Heart left ventricle (tissue), 16 donors: Measurements from ENCODE around the gene SEC61B. TPM values are rescaled to one million over a fixed set of nuclear protein-coding genes. Genes with fewer than 3 reads are reported as not detected.
A peak's percentile ranks its signal among the peaks of the same experiment; 100 is the strongest.

Source experiments
- ATAC-seq, 4 donors: fragments of 200-7000 bp; cut with Tn5 transposase; one replicate each; pipeline ENCODE4 v1.9.1; 2020 to 2022; ENCODE audit warnings: moderate library complexity in 4 of 4, mild to moderate bottlenecking in 3 of 4, moderate number of reproducible peaks in 1 of 4
- DNase-seq, 5 donors: peaks; one replicate each; pipeline ENCODE4 v3.0.0-alpha.2; 2020
- H3K27ac ChIP-seq, 12 donors: fragments of 200-600 bp; sonication (generic) in 4 of 12; one replicate each; pipeline versions ENCODE4 v1.5.0 to v1.8.0; 2016 to 2022; ENCODE audit warnings: mild to moderate bottlenecking in 2 of 12
- H3K27me3 ChIP-seq, 9 donors: fragments of 200-600 bp; sonication (generic) in 2 of 9; one replicate each; pipeline versions ENCODE4 v1.5.1 to v1.8.0; 2016 to 2022; ENCODE audit warnings: mild to moderate bottlenecking in 3 of 9
- H3K36me3 ChIP-seq, 9 donors: fragments of 200-600 bp; sonication (generic) in 2 of 9; one replicate each; pipeline versions ENCODE4 v1.5.0 to v1.8.0; 2018 to 2022; ENCODE audit warnings: mild to moderate bottlenecking in 2 of 9
- H3K4me1 ChIP-seq, 12 donors: fragments of 200-600 bp; sonication (generic) in 4 of 12; one replicate each; pipeline versions ENCODE4 v1.5.0 to v1.8.0; 2016 to 2022; ENCODE audit warnings: mild to moderate bottlenecking in 3 of 12
- H3K4me3 ChIP-seq, 12 donors: fragments of 200-600 bp; sonication (generic) in 4 of 12; one replicate each; pipeline versions ENCODE4 v1.5.0 to v1.8.0; 2017 to 2022; ENCODE audit warnings: mild to moderate bottlenecking in 9 of 12, moderate library complexity in 4 of 12
- H3K9me3 ChIP-seq, 12 donors: fragments of 200-600 bp; sonication (generic) in 4 of 12; one replicate each; pipeline versions ENCODE4 v1.5.0 to v1.8.0; 2016 to 2022; ENCODE audit warnings: mild to moderate bottlenecking in 1 of 12
- CTCF ChIP-seq, 12 donors: fragments of 200-600 bp; sonication (generic) in 4 of 12; IDR thresholded peaks; one replicate each; pipeline versions ENCODE4 v1.5.0 to v1.8.0; 2018 to 2022; ENCODE audit warnings: antibody characterized with exemption in 12 of 12, mild to moderate bottlenecking in 5 of 12
- POLR2A ChIP-seq, 2 donors: fragments of 450-650 bp; IDR thresholded peaks; one replicate each; pipeline ENCODE4 v1.6.1; 2017; ENCODE audit warnings: antibody characterized with exemption in 2 of 2, mild to moderate bottlenecking in 2 of 2, moderate library complexity in 2 of 2
- WGBS, 4 donors: extraction: QIAGEN DNeasy Blood & Tissue Kit in 2 of 4; methylation state at CpG; one replicate each; pipeline versions ENCODE4 v1.1.5 to v1.1.7; 2013 to 2018; 5-methylcytosine and 5-hydroxymethylcytosine counted together
- intact Hi-C, 10 donors: fragments of 100-400 bp; cut with DNase I; formaldehyde crosslinking; loops; one replicate each; pipeline versions ENCODE4 v1.11.1 to v1.14.2; 2022
- polyA plus RNA-seq, 2 donors: library from polyadenylated mRNA; stranded (reverse); fragments of 200-250 nt; gene quantifications; one replicate each; pipeline ENCODE4 v1.2.3, GENCODE V29; 2013
- total RNA-seq, 9 donors: library from RNA; depleted of rRNA in 2 of 9; stranded (reverse); fragments of >200 nt in 2 of 9; fragmentation: NEBNext Ultra II Directional in 3 of 9; extraction: Animal tissue kit (Norgen Biotek cat#: 25700) in 3 of 9; gene quantifications; one replicate each; pipeline versions ENCODE4 v1.1.0 to v1.2.4, GENCODE V29; 2016 to 2023
- donor health status: ischemic (EF 13 %, LVEDD 7.1; RV severe dilation, severe dysfunction).
- donor health status: healthy with polysubstance abuse.
- donor health status: DM: no; HTN: yes; CAD: no.
- donor health status: DM: no; HTN: no; CAD: no.
- donor health status: ischemic (EF 25% LVEDD 6.9; RV normal size, moderate dysfunction).
- donor health status: ischemic (EF 25% LVEDD 5.7; RV mildly dilated, moderate dysfunction).
- donor health status: healthy.
- donor health status: DM: yes; HTN: yes; CAD: no.
- donor health status: ischemic (EF 35%, LVEDD 5.7; RV mildly dilated, moderate dysfunction).
- donor health status: nonischemic (EF 11% LVEDD 7.7; RV severe dilation, severe dysfunction).
- donor health status: DM: yes; HTN: yes; CAD: no.
- donor health status: PGD.
- donor health status: ischemic (EF 29% LVEDD 5.4; RV normal size, mild dysfunction).
- donor health status: nonischemic (EF 23%, LVEDD 6.1; RV moderate dilation, normal function).

SEC61B gene
- total and polyA plus RNA-seq, 11 donors, result 29.9 to 165 (median 40.6) TPM

DNA sequence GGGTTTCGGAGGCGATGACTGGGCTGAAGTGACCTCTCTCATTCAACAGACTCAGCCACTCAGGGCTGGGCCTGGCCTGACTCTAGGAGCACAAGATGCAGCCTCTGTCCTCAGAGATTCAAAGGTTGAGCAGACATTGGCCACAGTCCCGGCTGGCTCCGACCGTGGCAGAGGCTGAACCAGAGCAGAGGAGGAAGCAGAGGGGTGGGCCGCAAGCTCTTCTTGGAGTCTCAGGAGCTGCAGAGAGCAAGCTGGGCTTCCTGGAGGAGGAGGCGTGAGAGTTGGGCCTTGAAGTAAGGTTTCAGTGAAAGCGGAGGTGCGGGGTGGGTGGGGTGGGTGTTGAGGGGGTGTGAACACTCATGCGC lies 38.0 kb upstream of the SEC61B start:
- intact Hi-C loops, result loop anchor here in 8 of 10 donors (5.0 to 10.0 kb wide), 9 partner anchors 81 to 1411 kb away; no protein-coding TSS in a partner anchor
- DNase-seq (peak in 2 of 5 donors; percentile 35 to 38), ATAC-seq (peak in 3 of 4 donors; percentile 18 to 47 (median 31))
- peaks cover 0 to 19% (median 6%) of the 10 kb centered on the region in 12 donors for H3K4me1 ChIP-seq
- H3K27me3 ChIP-seq, result peaks cover 0 to 4% (median 0%) of the 10 kb centered on the region in 9 donors
- no peaks in the 10 kb centered on the region for H3K9me3 ChIP-seq
- H3K27ac ChIP-seq, result peak overlapping the region in 1 of 12 donors; percentile 32
- TF ChIP-seq CTCF (IDR thresholded peaks at IDR 0.05) (no peak), POLR2A (IDR thresholded peaks at IDR 0.05) (no peak)
- peak overlapping the region in 1 of 12 donors; percentile 44 for H3K4me3 ChIP-seq
- WGBS, 4 donors, result 53 to 69% (median 58%) methylated on average over 7 to 10 of the region's 10 CpGs
- H3K36me3 ChIP-seq, result no peaks in the 10 kb centered on the region

GRCh38 chr9:99184475-99185347 lies 37.4 kb upstream of the SEC61B start:
- Histone ChIP-seq H3K27ac (peak overlapping the region in 7 of 12 donors; percentile 10 to 51 (median 32)), H3K36me3 (no peaks in the 10 kb centered on the region), H3K4me3 (peak overlapping the region in 9 of 12 donors; percentile 14 to 46 (median 37)), H3K27me3 (peaks cover 0 to 4% (median 0%) of the 10 kb centered on the region in 9 donors), H3K4me1 (peaks cover 0 to 19% (median 6%) of the 10 kb centered on the region in 12 donors), H3K9me3 (no peaks in the 10 kb centered on the region)
- intact Hi-C loops, result loop anchor here in 8 of 10 donors (5.0 to 10.0 kb wide), 11 partner anchors 80 to 1410 kb away; no protein-coding TSS in a partner anchor
- 32 to 38% (median 35%) methylated on average over 24 to 29 of the region's 29 CpGs for WGBS, 4 donors
- TF ChIP-seq CTCF (IDR thresholded peaks at IDR 0.05), result peak; percentile 89 to 98 (median 93)
- TF ChIP-seq POLR2A (IDR thresholded peaks at IDR 0.05), result no peak
- DNase-seq, result peak; percentile 82 to 89 (median 86)
- ATAC-seq, result peak; percentile 82 to 94 (median 90)

GRCh38 chr9:99185348-99185632 lies 36.8 kb upstream of the SEC61B start:
- DNase-seq (no peak), ATAC-seq (no peak)
- H3K4me3 ChIP-seq, result peak overlapping the region in 1 of 12 donors; percentile 44
- 85 to 94% (median 88%) methylated on average over 5 of the region's 5 CpGs for WGBS, 4 donors
- H3K9me3 ChIP-seq, result no peaks in the 10 kb centered on the region
- H3K4me1 ChIP-seq, result peaks cover 0 to 19% (median 6%) of the 10 kb centered on the region in 12 donors
- peaks cover 0 to 4% (median 0%) of the 10 kb centered on the region in 9 donors for H3K27me3 ChIP-seq
- no peak for TF ChIP-seq POLR2A (IDR thresholded peaks at IDR 0.05)
- H3K36me3 ChIP-seq, result no peaks in the 10 kb centered on the region
- intact Hi-C loops, result loop anchor here in 8 of 10 donors (5.0 to 10.0 kb wide), 8 partner anchors 80 to 1410 kb away; no protein-coding TSS in a partner anchor
- H3K27ac ChIP-seq, result no peak overlapping the region

- no peak for ATAC-seq
- H3K27ac ChIP-seq, result no peak overlapping the region
- intact Hi-C loops, result loop anchor here in 8 of 10 donors (5.0 to 10.0 kb wide), 8 partner anchors 79 to 1409 kb away; no protein-coding TSS in a partner anchor
- H3K27me3 ChIP-seq, result peaks cover 0 to 4% (median 0%) of the 10 kb centered on the region in 9 donors
- H3K36me3 ChIP-seq, result no peaks in the 10 kb centered on the region
- peaks cover 0 to 19% (median 6%) of the 10 kb centered on the region in 12 donors for H3K4me1 ChIP-seq
- H3K4me3 ChIP-seq, result no peak overlapping the region
- 91 to 96% (median 95%) methylated on average over 5 of the region's 5 CpGs for WGBS, 4 donors
- TF ChIP-seq POLR2A (IDR thresholded peaks at IDR 0.05) (no peak), CTCF (IDR thresholded peaks at IDR 0.05) (no peak)
- no peak for DNase-seq
- H3K9me3 ChIP-seq, result no peaks in the 10 kb centered on the region
Observed at GRCh38 chr9:99185934-99186333, 36.1 kb upstream of the SEC61B start.
